Activated CD4-positive, alpha-beta T cell treated with anti-CD3 and anti-CD28 coated beads for 36 hours (primary cell): ENCODE results near the gene SEM1. TPM values are rescaled to one million over a fixed set of nuclear protein-coding genes. Genes with fewer than 3 reads are reported as not detected.

Source experiments
- ATAC-seq: fragments of 200-7000 bp; cut with Tn5 transposase; one replicate; pipeline ENCODE4 v1.10.0; 2021; ENCODE audit warnings: mild to moderate bottlenecking, moderate library complexity
- CTCF ChIA-PET: fragments of 350-600 bp; sonication (Branson Sonifier 250); formaldehyde crosslinking; loops from one replicate; lab custom pipeline; 2021; ENCODE audit warnings: antibody characterized with exemption; lab: Charles Lee
- POLR2A ChIA-PET: fragments of 350-600 bp; sonication (Branson Sonifier 250); formaldehyde crosslinking; loops from one replicate; lab custom pipeline; 2021; ENCODE audit warnings: antibody characterized with exemption, inconsistent platforms; lab: Charles Lee
- DNase-seq: peaks from one replicate; pipeline ENCODE4 v3.0.0-alpha.2; 2020
- H3K27ac Mint-ChIP-seq: one replicate; pipeline ENCODE4 v1.8.0; 2021; ENCODE audit warnings: mixed read lengths
- H3K27me3 Mint-ChIP-seq: one replicate; pipeline ENCODE4 v1.8.0; 2021; ENCODE audit warnings: mixed read lengths
- H3K36me3 Mint-ChIP-seq: one replicate; pipeline ENCODE4 v1.8.0; 2021; ENCODE audit warnings: low read depth, mixed read lengths
- H3K4me1 Mint-ChIP-seq: one replicate; pipeline ENCODE4 v1.8.0; 2021; ENCODE audit warnings: mixed read lengths
- H3K4me3 Mint-ChIP-seq: one replicate; pipeline ENCODE4 v1.8.0; 2021; ENCODE audit warnings: mild to moderate bottlenecking, moderate library complexity, mixed read lengths
- H3K9me3 Mint-ChIP-seq: one replicate; pipeline ENCODE4 v1.8.0; 2021; ENCODE audit warnings: low read depth, mixed read lengths
- intact Hi-C, 2 experiments: fragments of 100-400 bp; cut with DNase I in 1 of 2; cut with micrococcal nuclease in 1 of 2; formaldehyde crosslinking; loops; one replicate each; pipeline versions ENCODE4 v1.14.2 to v1.15.1; 2022 to 2024; cut with DNase I, micrococcal nuclease
- total RNA-seq, 2 experiments: library from RNA; stranded (reverse); gene quantifications; one replicate each; pipeline ENCODE4 v1.2.3, GENCODE V29; 2021

Gene SEM1
- total RNA-seq, 2 experiments from 2014 or later, result 42.9 to 46.4 TPM

- H3K27me3 Mint-ChIP-seq, result no peaks in the 10 kb centered on the region
- DNase-seq, result no peak
- intact Hi-C loops, result no loop called here
- peaks cover 3% of the 10 kb centered on the region for H3K9me3 Mint-ChIP-seq
- H3K36me3 Mint-ChIP-seq, result peaks cover 17% of the 10 kb centered on the region
- no peak for ATAC-seq
- ChIA-PET POLR2A (no interaction called here), CTCF (interaction anchor here (1.0 kb wide), 1 partner anchor 30 kb away, joined by 3 read pairs; no protein-coding TSS in a partner anchor)
- no peak overlapping the region for H3K27ac Mint-ChIP-seq
- H3K4me3 Mint-ChIP-seq, result no peak overlapping the region
- H3K4me1 Mint-ChIP-seq, result no peaks in the 10 kb centered on the region
These were observed 32.7 kb downstream of the SEM1 start for GRCh38 chr7:96676919-96677318.

GRCh38 chr7:96675548-96675947, 34.1 kb downstream of the SEM1 start:
- intact Hi-C loops, result no loop called here
- POLR2A ChIA-PET, result interaction anchor here (0.6 kb wide), 1 partner anchor 276 kb away, joined by 3 read pairs; no protein-coding TSS in a partner anchor
- Mint-ChIP-seq H3K27me3 (no peaks in the 10 kb centered on the region), H3K4me3 (no peak overlapping the region), H3K9me3 (no peaks in the 10 kb centered on the region), H3K27ac (no peak overlapping the region), H3K36me3 (peaks cover 12% of the 10 kb centered on the region), H3K4me1 (no peaks in the 10 kb centered on the region)
- no peak for DNase-seq
- CTCF ChIA-PET, result interaction anchor here (0.6 kb wide), 1 partner anchor 192 kb away, joined by 3 read pairs; no protein-coding TSS in a partner anchor
- no peak for ATAC-seq

- ChIA-PET CTCF (no interaction called here), POLR2A (no interaction called here)
- Mint-ChIP-seq H3K4me3 (no peak overlapping the region), H3K9me3 (no peaks in the 10 kb centered on the region), H3K36me3 (peaks cover 16% of the 10 kb centered on the region), H3K27ac (no peak overlapping the region), H3K27me3 (no peaks in the 10 kb centered on the region), H3K4me1 (no peaks in the 10 kb centered on the region)
- intact Hi-C loops, result no loop called here
- ATAC-seq (no peak), DNase-seq (no peak)
These were observed 35.1 kb downstream of the SEM1 start for GRCh38 chr7:96674565-96674964.

GRCh38 chr7:96671854-96672253, 37.8 kb downstream of the SEM1 start:
- ChIA-PET POLR2A (no interaction called here), CTCF (no interaction called here)
- Mint-ChIP-seq H3K4me3 (no peak overlapping the region), H3K27me3 (no peaks in the 10 kb centered on the region), H3K9me3 (no peaks in the 10 kb centered on the region), H3K27ac (no peak overlapping the region), H3K36me3 (peaks cover 21% of the 10 kb centered on the region), H3K4me1 (no peaks in the 10 kb centered on the region)
- no peak for DNase-seq
- intact Hi-C loops, result no loop called here
- ATAC-seq, result no peak

- no peak overlapping the region for H3K4me3 Mint-ChIP-seq
- CTCF ChIA-PET, result interaction anchor here (0.8 to 1.5 kb wide), 2 partner anchors 10 to 357 kb away, joined by 3 to 4 read pairs; no protein-coding TSS in a partner anchor
These were observed 39.0 kb downstream of the SEM1 start for GRCh38 chr7:96670338-96671289.

GRCh38 chr7:96669812-96670211, 39.8 kb downstream of the SEM1 start:
- ATAC-seq, result no peak
- H3K4me1 Mint-ChIP-seq, result no peaks in the 10 kb centered on the region
- intact Hi-C loops, result no loop called here
- H3K36me3 Mint-ChIP-seq, result peaks cover 25% of the 10 kb centered on the region
- ChIA-PET POLR2A (no interaction called here), CTCF (no interaction called here)
- H3K9me3 Mint-ChIP-seq, result no peaks in the 10 kb centered on the region
- H3K27ac Mint-ChIP-seq, result no peak overlapping the region
- H3K27me3 Mint-ChIP-seq, result no peaks in the 10 kb centered on the region
- H3K4me3 Mint-ChIP-seq, result no peak overlapping the region
- no peak for DNase-seq

More at GRCh38 chr7:96670338-96671289, 39.0 kb downstream of the SEM1 start:
- intact Hi-C loops, result no loop called here
- peaks cover 25% of the 10 kb centered on the region for H3K36me3 Mint-ChIP-seq
- H3K27ac Mint-ChIP-seq, result no peak overlapping the region
- DNase-seq (no peak), ATAC-seq (no peak)
- no peaks in the 10 kb centered on the region for H3K27me3 Mint-ChIP-seq
- H3K4me1 Mint-ChIP-seq, result no peaks in the 10 kb centered on the region
- no peaks in the 10 kb centered on the region for H3K9me3 Mint-ChIP-seq
- POLR2A ChIA-PET, result no interaction called here

GRCh38 chr7:96667026-96667425, 42.6 kb downstream of the SEM1 start:
- Mint-ChIP-seq H3K27me3 (no peaks in the 10 kb centered on the region), H3K4me1 (peaks cover 15% of the 10 kb centered on the region), H3K9me3 (no peaks in the 10 kb centered on the region), H3K4me3 (no peak overlapping the region), H3K27ac (no peak overlapping the region), H3K36me3 (peaks cover 20% of the 10 kb centered on the region)
- intact Hi-C loops, result no loop called here
- no peak for DNase-seq
- no peak for ATAC-seq
- POLR2A ChIA-PET, result no interaction called here
- CTCF ChIA-PET, result interaction anchor here (0.8 kb wide), 1 partner anchor 12 kb away, joined by 3 read pairs; no protein-coding TSS in a partner anchor

GRCh38 chr7:96665689-96666088, 44.0 kb downstream of the SEM1 start:
- POLR2A ChIA-PET, result interaction anchor here (0.7 kb wide), 1 partner anchor 36 kb away, joined by 7 read pairs; no protein-coding TSS in a partner anchor

GRCh38 chr7:96664793-96665192, 44.9 kb downstream of the SEM1 start:
- ATAC-seq (no peak), DNase-seq (no peak)
- ChIA-PET CTCF (no interaction called here), POLR2A (no interaction called here)
- no peaks in the 10 kb centered on the region for H3K9me3 Mint-ChIP-seq
- intact Hi-C loops, result no loop called here
- no peak overlapping the region for H3K4me3 Mint-ChIP-seq
- H3K4me1 Mint-ChIP-seq, result peaks cover 15% of the 10 kb centered on the region
- H3K27me3 Mint-ChIP-seq, result no peaks in the 10 kb centered on the region
- no peak overlapping the region for H3K27ac Mint-ChIP-seq
- peaks cover 13% of the 10 kb centered on the region for H3K36me3 Mint-ChIP-seq

More at GRCh38 chr7:96665689-96666088, 44.0 kb downstream of the SEM1 start:
- no peak for ATAC-seq
- CTCF ChIA-PET, result no interaction called here
- no peak for DNase-seq
- peaks cover 18% of the 10 kb centered on the region for H3K36me3 Mint-ChIP-seq
- H3K4me3 Mint-ChIP-seq, result no peak overlapping the region
- peaks cover 15% of the 10 kb centered on the region for H3K4me1 Mint-ChIP-seq
- intact Hi-C loops, result no loop called here
- no peak overlapping the region for H3K27ac Mint-ChIP-seq
- no peaks in the 10 kb centered on the region for H3K27me3 Mint-ChIP-seq
- H3K9me3 Mint-ChIP-seq, result no peaks in the 10 kb centered on the region

- Mint-ChIP-seq H3K4me3 (no peak overlapping the region), H3K4me1 (peaks cover 15% of the 10 kb centered on the region), H3K27ac (no peak overlapping the region), H3K9me3 (no peaks in the 10 kb centered on the region), H3K36me3 (peaks cover 13% of the 10 kb centered on the region), H3K27me3 (no peaks in the 10 kb centered on the region)
- ChIA-PET CTCF (no interaction called here), POLR2A (no interaction called here)
- ATAC-seq (no peak), DNase-seq (no peak)
- intact Hi-C loops, result no loop called here
These were observed 45.7 kb downstream of the SEM1 start for GRCh38 chr7:96663871-96664445.

- ATAC-seq (no peak), DNase-seq (no peak)
- Mint-ChIP-seq H3K27ac (no peak overlapping the region), H3K36me3 (peaks cover 9% of the 10 kb centered on the region), H3K27me3 (no peaks in the 10 kb centered on the region), H3K9me3 (no peaks in the 10 kb centered on the region), H3K4me3 (no peak overlapping the region), H3K4me1 (peaks cover 15% of the 10 kb centered on the region)
- intact Hi-C loops, result no loop called here
- CTCF ChIA-PET, result no interaction called here
- POLR2A ChIA-PET, result no interaction called here
These were observed 46.2 kb downstream of the SEM1 start for GRCh38 chr7:96663457-96663856.
